ENCODE measurements around the gene CERK.
"Not testable (repeated sequence)": the region's sequence is repeated elsewhere in the genome, so short reads cannot be mapped to it uniquely, and the experiment has no call there.

Gene CERK, protein sequence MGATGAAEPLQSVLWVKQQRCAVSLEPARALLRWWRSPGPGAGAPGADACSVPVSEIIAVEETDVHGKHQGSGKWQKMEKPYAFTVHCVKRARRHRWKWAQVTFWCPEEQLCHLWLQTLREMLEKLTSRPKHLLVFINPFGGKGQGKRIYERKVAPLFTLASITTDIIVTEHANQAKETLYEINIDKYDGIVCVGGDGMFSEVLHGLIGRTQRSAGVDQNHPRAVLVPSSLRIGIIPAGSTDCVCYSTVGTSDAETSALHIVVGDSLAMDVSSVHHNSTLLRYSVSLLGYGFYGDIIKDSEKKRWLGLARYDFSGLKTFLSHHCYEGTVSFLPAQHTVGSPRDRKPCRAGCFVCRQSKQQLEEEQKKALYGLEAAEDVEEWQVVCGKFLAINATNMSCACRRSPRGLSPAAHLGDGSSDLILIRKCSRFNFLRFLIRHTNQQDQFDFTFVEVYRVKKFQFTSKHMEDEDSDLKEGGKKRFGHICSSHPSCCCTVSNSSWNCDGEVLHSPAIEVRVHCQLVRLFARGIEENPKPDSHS

GRCh38 chr22:46737976-46738646, at the start of gene CERK:
Gene CERK, minus strand, starts transcription at chr22:46738252. Its CDS starts 104 bp downstream, at chr22:46738148.
- TF ChIP-seq, protein P1, sequence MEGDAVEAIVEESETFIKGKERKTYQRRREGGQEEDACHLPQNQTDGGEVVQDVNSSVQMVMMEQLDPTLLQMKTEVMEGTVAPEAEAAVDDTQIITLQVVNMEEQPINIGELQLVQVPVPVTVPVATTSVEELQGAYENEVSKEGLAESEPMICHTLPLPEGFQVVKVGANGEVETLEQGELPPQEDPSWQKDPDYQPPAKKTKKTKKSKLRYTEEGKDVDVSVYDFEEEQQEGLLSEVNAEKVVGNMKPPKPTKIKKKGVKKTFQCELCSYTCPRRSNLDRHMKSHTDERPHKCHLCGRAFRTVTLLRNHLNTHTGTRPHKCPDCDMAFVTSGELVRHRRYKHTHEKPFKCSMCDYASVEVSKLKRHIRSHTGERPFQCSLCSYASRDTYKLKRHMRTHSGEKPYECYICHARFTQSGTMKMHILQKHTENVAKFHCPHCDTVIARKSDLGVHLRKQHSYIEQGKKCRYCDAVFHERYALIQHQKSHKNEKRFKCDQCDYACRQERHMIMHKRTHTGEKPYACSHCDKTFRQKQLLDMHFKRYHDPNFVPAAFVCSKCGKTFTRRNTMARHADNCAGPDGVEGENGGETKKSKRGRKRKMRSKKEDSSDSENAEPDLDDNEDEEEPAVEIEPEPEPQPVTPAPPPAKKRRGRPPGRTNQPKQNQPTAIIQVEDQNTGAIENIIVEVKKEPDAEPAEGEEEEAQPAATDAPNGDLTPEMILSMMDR (IDR thresholded peaks at IDR 0.05; ENCODE audit: low read depth, low read length): no peak
- H3K4me3 ChIP-seq (ENCODE audit: low read depth, low read length): peak within 1 kb of the TSS; percentile 69
- DNase-seq (ENCODE audit: low read depth, low spot score): peak; percentile 75
- in situ Hi-C loops (cut with HindIII; ENCODE audit: low sequenced_read_pairs): no loop called here

- TF ChIP-seq, protein P1 (IDR thresholded peaks at IDR 0.05; ENCODE audit: low read depth, low read length): no peak
- no peak for DNase-seq (ENCODE audit: low read depth, low spot score)
- no peak overlapping the region for H3K4me3 ChIP-seq (ENCODE audit: low read depth, low read length)
- in situ Hi-C loops (cut with HindIII; ENCODE audit: low sequenced_read_pairs): no loop called here
Observed at GRCh38 chr22:46783721-46784120, 45.7 kb upstream of the CERK start.

GRCh38 chr22:46782200-46782599, 44.1 kb upstream of the CERK start:
- DNase-seq (ENCODE audit: low read depth, low spot score); in situ Hi-C loops (cut with HindIII; ENCODE audit: low sequenced_read_pairs); H3K4me3 ChIP-seq (ENCODE audit: low read depth, low read length): not testable (repeated sequence)

- TF ChIP-seq, protein P1 (IDR thresholded peaks at IDR 0.05; ENCODE audit: low read depth, low read length): no peak
- DNase-seq (ENCODE audit: low read depth, low spot score): no peak
- in situ Hi-C loops (cut with HindIII; ENCODE audit: low sequenced_read_pairs): no loop called here
- no peak overlapping the region for H3K4me3 ChIP-seq (ENCODE audit: low read depth, low read length)
Observed at GRCh38 chr22:46781291-46781690, 43.2 kb upstream of the CERK start.

DNA sequence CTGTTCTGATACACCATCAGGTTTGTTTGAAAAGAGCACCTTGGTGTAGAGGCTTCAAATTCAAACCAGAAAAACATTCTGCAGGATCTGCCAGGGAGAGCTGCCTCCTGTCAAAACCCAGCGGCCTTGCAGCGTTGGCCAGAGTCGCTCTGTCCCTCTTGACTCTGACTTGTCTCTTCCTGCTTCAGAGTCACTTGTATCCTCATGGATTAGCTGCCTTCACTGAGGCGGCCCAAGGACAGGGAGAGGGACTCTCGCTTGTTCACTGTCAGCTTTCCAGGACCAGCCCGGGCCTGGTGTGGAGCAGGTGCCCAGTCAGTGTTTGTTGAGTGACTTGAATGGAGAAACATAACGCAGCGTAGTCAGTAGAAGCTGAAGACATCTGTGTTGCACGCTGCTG, 42.4 kb upstream of the CERK start:
- H3K4me3 ChIP-seq (ENCODE audit: low read depth, low read length): no peak overlapping the region
- in situ Hi-C loops (cut with HindIII; ENCODE audit: low sequenced_read_pairs): no loop called here
- TF ChIP-seq, protein P1 (IDR thresholded peaks at IDR 0.05; ENCODE audit: low read depth, low read length): no peak
- DNase-seq (ENCODE audit: low read depth, low spot score): no peak

DNA sequence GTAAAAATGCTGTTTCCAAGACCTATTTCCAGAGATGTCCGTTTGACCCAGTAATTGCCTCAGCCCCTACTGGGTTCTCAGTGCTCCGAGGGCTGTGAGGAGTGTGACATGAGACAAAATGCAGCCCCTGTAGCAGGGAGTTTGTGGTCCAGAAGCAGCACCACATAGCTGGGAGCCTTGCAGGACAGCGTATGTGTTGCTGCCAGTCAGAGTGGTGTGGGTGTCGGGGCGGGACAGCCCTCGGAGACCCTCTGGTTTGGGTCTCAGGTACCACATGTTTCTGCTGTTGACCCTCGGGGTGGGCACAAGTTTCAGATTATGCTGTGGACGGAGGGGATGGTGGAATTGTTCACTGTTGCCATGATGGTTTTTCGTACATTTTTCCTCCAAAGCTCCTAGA, 41.6 kb upstream of the CERK start:
- in situ Hi-C loops (cut with HindIII; ENCODE audit: low sequenced_read_pairs): no loop called here
- H3K4me3 ChIP-seq (ENCODE audit: low read depth, low read length): no peak overlapping the region
- DNase-seq (ENCODE audit: low read depth, low spot score): no peak
- TF ChIP-seq, protein P1 (IDR thresholded peaks at IDR 0.05; ENCODE audit: low read depth, low read length): no peak

DNA sequence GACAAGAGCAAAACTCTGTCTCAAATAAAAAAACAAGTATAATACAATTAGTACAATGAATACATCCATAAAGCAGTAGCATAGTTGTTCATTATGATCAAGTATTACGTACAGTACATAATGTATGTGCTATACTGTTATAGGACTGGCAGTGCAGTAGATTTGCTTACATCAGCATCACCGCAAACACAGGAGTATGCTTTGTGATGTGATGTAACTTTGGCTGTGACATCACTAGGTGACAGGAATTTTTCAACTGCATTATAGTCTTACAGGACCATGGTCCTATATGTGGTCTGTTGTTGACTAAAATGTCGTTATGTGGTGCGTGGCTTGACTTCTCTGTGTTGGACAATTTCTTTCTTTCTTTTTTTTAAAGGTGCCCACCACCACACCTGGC, 41.0 kb upstream of the CERK start:
- in situ Hi-C loops (cut with HindIII; ENCODE audit: low sequenced_read_pairs): no loop called here

More for the DNA sequence above, 41.0 kb upstream of the CERK start:
- DNase-seq (ENCODE audit: low read depth, low spot score): no peak
- TF ChIP-seq, protein P1 (IDR thresholded peaks at IDR 0.05; ENCODE audit: low read depth, low read length): no peak
- H3K4me3 ChIP-seq (ENCODE audit: low read depth, low read length): no peak overlapping the region
